Amniotic stem cell (primary cell): ENCODE data around the gene RASD1.

Source experiments
- DNase-seq: peaks from one replicate; lab custom pipeline; 2025; lab: John Stamatoyannopoulos, UW

RASD1 gene

GRCh38 chr17:17526369-17526768, 30.2 kb upstream of the RASD1 start:
- no peak for DNase-seq

DNA sequence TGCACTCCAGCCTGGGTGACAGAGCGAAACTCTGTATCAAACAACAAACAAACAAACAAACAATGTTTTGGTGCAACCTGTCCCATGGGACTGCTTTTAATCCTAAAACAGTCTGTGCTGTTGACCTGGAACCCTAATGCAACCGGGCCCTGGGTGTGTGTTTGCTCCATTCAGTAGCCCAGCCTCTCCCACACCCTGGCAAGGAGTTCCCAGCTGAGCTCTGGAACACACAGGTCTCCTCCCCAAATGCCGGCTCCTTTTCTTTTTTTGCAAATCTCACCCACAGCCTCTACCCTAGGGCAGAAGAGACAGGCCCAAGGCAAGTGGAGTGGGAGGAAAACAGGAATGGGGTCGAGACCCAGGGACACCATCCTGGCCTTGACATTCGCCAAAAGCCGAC, 29.8 kb upstream of the RASD1 start:
- no peak for DNase-seq

DNA sequence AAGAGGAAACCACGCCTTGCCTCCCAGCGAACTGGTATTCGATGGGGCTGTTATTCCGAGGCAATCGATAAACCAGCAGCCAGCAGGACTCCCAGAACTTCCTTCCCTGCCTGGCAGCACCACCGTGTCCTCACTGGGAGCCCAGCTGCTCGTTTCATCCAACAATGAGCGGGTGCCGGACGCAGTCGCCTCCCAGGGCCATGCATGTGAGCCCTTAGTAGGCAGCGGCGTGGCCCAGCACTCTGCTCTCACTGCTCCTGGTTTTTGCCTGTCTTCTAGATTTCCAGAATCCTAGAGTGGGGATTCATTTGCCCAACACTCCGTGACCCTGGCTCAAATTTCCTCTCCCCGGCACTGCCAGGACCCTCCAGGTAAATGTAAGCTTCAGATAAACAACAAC, 29.1 kb upstream of the RASD1 start:
- DNase-seq, result no peak

DNA sequence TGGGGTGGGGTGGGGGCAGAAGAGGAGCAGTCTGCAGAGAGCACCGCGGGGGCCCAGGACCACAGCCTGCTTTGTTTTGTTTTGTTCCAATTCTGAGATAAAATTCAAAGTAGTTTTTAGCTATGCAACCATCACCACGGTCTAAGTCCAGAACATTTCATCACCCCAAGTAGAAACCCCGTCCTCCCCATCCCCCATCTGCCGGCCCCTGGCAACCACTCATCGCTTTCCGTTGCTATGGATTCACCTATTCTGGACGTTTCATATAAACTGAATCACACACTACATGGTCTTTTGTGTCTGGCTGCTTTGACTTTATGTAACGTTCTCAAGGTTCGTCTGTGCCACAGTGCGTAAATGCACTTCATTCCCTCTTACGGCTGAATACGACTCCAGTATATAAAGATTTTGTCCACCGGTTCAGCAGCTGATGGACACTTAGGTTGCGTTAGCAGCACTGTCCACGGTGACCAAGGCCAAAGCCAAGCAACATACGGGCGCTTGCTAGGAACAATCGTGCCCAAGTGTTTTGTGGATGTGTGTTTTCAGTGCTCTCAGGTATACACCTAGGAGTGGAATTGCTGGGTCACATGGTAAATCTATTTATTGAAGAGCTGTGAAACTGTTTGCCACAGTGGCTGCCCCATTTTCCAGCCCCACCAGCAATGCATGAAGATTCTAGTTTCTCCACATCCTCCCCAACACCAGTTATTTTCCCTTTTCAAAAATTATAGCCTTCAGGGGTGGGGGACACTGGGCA, 27.7 kb upstream of the RASD1 start:
- no peak for DNase-seq

DNA sequence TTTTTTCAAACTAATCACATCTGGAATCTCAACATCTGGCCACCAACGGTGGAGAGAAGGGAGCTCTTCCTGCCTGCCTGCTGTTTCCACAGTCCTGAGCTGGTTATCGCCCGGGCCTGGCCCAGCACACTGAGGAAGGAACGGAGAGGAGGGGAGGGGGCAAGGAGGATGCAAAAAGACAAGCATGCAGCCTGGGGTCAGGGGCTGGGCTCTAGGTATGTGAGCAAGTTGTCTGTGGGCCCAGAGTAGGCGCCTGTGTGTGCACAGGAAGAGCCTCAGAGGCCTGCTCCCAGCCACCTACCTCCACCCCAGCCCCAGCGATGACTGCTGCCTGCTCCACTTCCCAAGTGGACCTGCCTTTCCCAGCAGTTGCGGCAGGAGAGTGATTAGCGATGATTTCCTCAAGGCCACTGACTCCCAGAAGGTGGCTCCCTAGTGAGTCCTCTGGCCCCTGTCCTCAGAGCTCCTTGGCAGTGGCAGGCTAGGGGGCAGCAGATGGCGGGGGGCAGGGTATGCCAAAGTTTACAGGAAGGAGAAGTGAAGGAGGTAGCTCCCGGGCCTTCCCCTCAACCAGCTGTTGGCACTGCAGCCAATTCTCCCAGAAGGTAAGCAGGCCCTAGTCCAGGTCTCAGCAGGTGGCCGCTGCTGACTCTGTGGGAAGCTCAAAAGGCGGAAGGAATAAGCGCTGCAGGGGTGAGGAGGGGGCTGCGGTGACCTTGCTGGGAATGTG, 27.0 kb upstream of the RASD1 start:
- no peak for DNase-seq

- DNase-seq, result no peak
These were observed 24.5 kb upstream of the RASD1 start for GRCh38 chr17:17520599-17521232.

DNA sequence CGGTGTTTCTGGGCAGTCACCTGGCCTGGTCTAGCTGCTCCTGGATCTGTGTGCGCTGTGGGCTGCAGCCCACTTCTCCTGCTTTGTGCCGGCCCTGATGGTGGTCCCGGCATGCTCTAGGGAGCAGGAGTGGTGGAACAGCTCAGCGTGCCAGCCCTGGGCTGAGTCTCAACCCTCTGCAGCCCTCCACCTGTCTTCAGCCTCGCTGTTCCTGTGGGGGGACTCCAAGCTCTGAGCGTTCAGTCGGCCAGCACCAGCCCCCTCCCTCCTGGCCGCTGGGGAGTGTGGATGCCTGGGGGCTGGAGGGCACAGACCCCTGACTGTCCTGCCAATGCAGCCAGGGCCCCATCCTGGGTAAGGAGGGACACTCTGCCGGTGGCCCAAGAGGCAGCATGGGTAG, 23.7 kb upstream of the RASD1 start:
- DNase-seq, result no peak

DNA sequence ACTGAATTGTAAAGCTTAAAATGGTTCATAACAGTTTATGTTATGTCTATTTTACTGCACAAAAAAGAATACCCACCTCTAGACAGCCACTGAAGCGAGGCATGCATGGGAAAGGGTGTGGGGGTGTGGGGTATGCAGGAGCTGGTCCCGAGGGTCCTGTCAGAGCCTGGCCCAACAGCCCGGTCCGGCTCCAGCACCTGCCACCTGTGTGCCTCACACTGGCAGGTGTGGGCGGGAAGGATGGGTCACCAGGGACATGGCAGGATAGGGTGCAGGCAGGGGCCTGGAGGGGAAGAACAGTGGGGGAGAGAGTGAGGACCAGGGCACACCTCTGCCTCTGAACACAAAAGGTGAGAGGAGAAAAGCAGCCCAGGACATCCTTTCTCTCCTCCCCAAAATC, 22.8 kb upstream of the RASD1 start:
- DNase-seq, result no peak

- no peak for DNase-seq
These were observed 21.8 kb upstream of the RASD1 start for GRCh38 chr17:17518014-17518413.

- no peak for DNase-seq
These were observed 20.9 kb upstream of the RASD1 start for GRCh38 chr17:17516941-17517720.

GRCh38 chr17:17515934-17516930, 20.0 kb upstream of the RASD1 start:
- no peak for DNase-seq

- DNase-seq, result no peak
These were observed 19.1 kb upstream of the RASD1 start for GRCh38 chr17:17514993-17515933.

DNA sequence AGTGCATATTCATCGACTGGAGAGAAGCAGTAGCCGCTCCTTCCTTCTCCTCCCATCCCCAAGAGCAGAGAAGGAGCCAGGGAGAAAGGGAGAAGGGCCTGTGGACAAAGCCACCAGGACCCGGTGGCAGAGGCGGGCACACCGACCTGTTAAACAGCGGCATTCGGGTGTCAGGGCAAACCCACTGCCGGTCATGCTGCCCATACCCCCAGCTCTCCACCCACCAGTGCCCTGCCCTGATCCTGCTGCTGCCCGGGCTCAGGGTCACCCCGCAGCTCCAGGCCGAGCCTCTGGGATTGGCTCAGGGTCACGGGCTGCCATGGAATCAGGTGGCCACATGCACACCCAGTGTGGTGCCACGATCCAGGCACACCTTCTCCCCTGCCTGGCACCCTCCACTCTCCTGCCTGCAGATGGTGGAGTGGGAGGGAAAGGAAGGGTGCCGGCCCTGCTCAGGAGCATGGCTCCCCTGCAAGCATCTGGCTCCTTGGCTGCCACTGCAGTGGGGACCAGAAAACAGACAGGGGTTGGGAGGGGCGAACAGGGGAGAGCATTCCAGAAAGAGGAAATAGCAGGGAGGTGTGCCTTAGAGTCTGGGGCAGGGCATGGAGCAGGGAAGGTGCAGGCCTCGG, 18.3 kb upstream of the RASD1 start:
- no peak for DNase-seq

DNA sequence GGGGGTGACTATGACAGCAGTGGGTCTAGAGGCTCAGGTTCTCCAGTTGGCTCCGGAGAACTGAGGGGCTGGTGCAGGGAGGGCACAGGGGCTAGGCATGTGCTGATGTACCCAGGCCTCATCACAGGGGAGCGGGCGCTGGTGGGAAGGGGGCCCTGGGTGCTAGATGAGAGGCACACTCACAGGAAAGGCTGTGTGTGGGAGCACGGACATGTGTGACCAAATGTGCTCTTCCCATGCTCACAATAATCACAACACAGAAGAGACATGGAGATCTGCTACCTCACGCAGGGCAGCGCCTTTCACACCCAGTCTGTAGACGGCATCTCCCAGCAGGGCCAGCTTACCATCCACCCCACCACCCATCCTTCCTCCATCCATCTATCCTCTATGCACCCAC, 17.4 kb upstream of the RASD1 start:
- no peak for DNase-seq

- no peak for DNase-seq
These were observed 16.7 kb upstream of the RASD1 start for GRCh38 chr17:17512866-17513265.

DNA sequence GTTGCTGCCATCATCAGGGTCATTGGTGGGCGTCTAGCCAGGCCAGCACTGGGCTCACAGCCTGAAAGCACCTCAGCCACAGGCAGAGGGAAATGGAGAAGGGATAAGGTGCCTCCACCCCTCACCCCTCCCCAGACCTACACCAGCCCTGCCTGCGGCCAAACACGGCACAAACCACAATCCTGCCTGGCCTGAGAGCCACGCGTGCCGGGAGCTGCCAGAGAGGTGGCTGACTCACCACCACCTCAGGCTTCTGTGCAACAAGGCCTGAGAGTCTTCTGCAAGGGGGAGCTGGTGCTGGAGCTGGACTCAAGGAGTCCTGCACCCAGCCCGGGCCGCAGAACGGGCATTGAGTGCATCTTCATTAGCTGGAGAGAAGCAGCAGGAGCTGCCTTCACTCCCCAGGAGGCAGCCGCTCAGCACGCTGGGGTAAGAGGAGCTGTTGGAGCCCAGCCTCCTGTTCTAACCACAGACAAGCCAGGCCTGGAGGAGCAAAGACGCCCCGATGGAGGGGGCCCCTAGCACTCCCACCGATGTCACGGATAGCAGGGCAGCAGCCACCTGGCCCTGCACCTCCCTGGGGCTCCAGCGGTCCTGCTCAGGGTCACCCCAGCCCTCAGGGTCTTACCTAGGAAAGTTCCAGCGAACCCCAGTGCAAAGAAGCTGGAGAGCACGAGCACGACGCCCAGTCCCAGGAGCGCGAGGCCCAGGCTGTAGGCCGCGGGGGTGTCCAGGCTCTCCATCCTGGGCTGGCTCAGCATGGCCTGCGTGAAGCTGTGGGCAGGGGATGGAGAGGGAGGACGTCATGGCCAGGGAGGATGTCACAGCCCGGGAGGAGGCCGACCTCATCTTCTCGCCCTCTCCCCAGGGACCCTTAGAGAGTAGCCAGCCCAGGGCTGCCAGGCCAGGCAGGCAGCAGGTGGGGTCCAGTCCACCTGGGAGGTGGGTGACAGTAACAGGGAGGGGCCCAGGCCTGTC, 16.0 kb upstream of the RASD1 start:
- DNase-seq, result peak; percentile 78

- DNase-seq, result no peak
These were observed 15.1 kb upstream of the RASD1 start for GRCh38 chr17:17511293-17511741.
